Erythroblast (primary cell): ENCODE measurements around the gene RPL13A.

ENCODE experiments used
- GATA1 ChIP-seq: IDR thresholded peaks from 2 replicates; pipeline ENCODE4 v1.6.1; 2011; ENCODE audit warnings: low read depth, mild to moderate bottlenecking, control low read depth, low read length, moderate library complexity
- POLR2A ChIP-seq: IDR thresholded peaks from 2 replicates; pipeline ENCODE4 v1.6.1; 2011; ENCODE audit warnings: mild to moderate bottlenecking, low read length

GRCh38 chr19:49462492-49462891 is 24.9 kb upstream of the RPL13A start:
- no peak for TF ChIP-seq POLR2A
- TF ChIP-seq GATA1, result no peak
